CD4-positive, alpha-beta T cell (primary cell): ENCODE results near the gene VWF. TPM values are rescaled to one million over a fixed set of nuclear protein-coding genes. Genes with fewer than 3 reads are reported as not detected.

ENCODE experiments used
- ATAC-seq: fragments of 200-7000 bp; cut with Tn5 transposase; one replicate; pipeline ENCODE4 v1.10.0; 2022; ENCODE audit warnings: mild to moderate bottlenecking; ENCODE audit not compliant: poor library complexity
- CTCF ChIA-PET: fragments of 350-600 bp; sonication (Branson Sonifier 250); formaldehyde crosslinking; loops from one replicate; lab custom pipeline; 2021; ENCODE audit warnings: antibody characterized with exemption, inconsistent platforms; lab: Charles Lee
- POLR2A ChIA-PET: fragments of 350-600 bp; sonication (Branson Sonifier 250); formaldehyde crosslinking; loops from one replicate; lab custom pipeline; 2021; ENCODE audit warnings: antibody characterized with exemption, inconsistent platforms; lab: Charles Lee
- DNase-seq, 14 experiments: peaks; one replicate each; pipeline ENCODE4 v3.0.0-alpha.2; 2013 to 2020; ENCODE audit warnings: mixed read lengths in 2 of 14
- H3K27ac ChIP-seq, 2 donors: one replicate each; pipeline versions ENCODE4 v1.5.1 to v1.7.0; 2013; ENCODE audit warnings: low read length in 2 of 2, low read depth in 1 of 2, mild to moderate bottlenecking in 1 of 2
- H3K27me3 ChIP-seq, 2 experiments: 1 replicate in 1 of 2; 2 replicates in 1 of 2; pipeline versions ENCODE4 v1.6.1 to v1.7.0; 2013; ENCODE audit warnings: low read length in 2 of 2, control low read depth in 1 of 2, mild to moderate bottlenecking in 1 of 2, moderate library complexity in 1 of 2; ENCODE audit not compliant: insufficient read depth in 2 of 2, control insufficient read depth in 1 of 2
- H3K36me3 ChIP-seq: one replicate; pipeline ENCODE4 v1.6.1; 2013; ENCODE audit warnings: low read length, control low read depth; ENCODE audit not compliant: insufficient read depth
- H3K4me1 ChIP-seq: one replicate; pipeline ENCODE4 v1.6.1; 2013; ENCODE audit warnings: low read length, control low read depth; ENCODE audit not compliant: insufficient read depth
- H3K4me3 ChIP-seq: one replicate; pipeline ENCODE4 v1.5.1; 2013; ENCODE audit warnings: mild to moderate bottlenecking, low read length, moderate library complexity
- H3K9me3 ChIP-seq, 2 experiments: 1 replicate in 1 of 2; 2 replicates in 1 of 2; pipeline versions ENCODE4 v1.6.1 to v1.7.0; 2013; ENCODE audit warnings: low read length in 2 of 2, mild to moderate bottlenecking in 2 of 2, control low read depth in 1 of 2, moderate library complexity in 1 of 2; ENCODE audit not compliant: control insufficient read depth in 1 of 2, insufficient read depth in 1 of 2
- H3K27ac Mint-ChIP-seq: one replicate; pipeline ENCODE4 v1.8.0; 2020; ENCODE audit warnings: mixed read lengths
- H3K27me3 Mint-ChIP-seq: one replicate; pipeline ENCODE4 v1.8.0; 2021; ENCODE audit warnings: mixed read lengths
- H3K36me3 Mint-ChIP-seq: one replicate; pipeline ENCODE4 v1.8.0; 2021; ENCODE audit warnings: low read depth, mixed read lengths
- H3K4me1 Mint-ChIP-seq: one replicate; pipeline ENCODE4 v1.8.0; 2021; ENCODE audit warnings: low read depth, mixed read lengths
- H3K4me3 Mint-ChIP-seq: one replicate; pipeline ENCODE4 v1.8.0; 2020; ENCODE audit warnings: mild to moderate bottlenecking, mixed read lengths
- H3K9me3 Mint-ChIP-seq: one replicate; pipeline ENCODE4 v1.8.0; 2020; ENCODE audit warnings: mixed read lengths
- intact Hi-C, 2 experiments: fragments of 100-400 bp; cut with DNase I in 1 of 2; cut with micrococcal nuclease in 1 of 2; formaldehyde crosslinking; loops; one replicate each; pipeline versions ENCODE4 v1.15.1 to v1.9.0; 2023 to 2025; cut with DNase I, micrococcal nuclease
- total RNA-seq, 174 experiments: library from RNA in 2 of 174; stranded (reverse) in 2 of 174; gene quantifications; one replicate each; pipeline ENCODE4 v1.2.3 and lab custom pipeline; 2021 to 2026
- TF ChIP-seq, protein P1 (sequence below): fragments of 200-600 bp; IDR thresholded peaks from one replicate; pipeline ENCODE4 v1.8.0; 2022; ENCODE audit warnings: antibody characterized with exemption, mild to moderate bottlenecking

VWF gene
- total RNA-seq, 2 experiments from 2014 or later: 0.20 TPM; not detected in 1

DNA sequence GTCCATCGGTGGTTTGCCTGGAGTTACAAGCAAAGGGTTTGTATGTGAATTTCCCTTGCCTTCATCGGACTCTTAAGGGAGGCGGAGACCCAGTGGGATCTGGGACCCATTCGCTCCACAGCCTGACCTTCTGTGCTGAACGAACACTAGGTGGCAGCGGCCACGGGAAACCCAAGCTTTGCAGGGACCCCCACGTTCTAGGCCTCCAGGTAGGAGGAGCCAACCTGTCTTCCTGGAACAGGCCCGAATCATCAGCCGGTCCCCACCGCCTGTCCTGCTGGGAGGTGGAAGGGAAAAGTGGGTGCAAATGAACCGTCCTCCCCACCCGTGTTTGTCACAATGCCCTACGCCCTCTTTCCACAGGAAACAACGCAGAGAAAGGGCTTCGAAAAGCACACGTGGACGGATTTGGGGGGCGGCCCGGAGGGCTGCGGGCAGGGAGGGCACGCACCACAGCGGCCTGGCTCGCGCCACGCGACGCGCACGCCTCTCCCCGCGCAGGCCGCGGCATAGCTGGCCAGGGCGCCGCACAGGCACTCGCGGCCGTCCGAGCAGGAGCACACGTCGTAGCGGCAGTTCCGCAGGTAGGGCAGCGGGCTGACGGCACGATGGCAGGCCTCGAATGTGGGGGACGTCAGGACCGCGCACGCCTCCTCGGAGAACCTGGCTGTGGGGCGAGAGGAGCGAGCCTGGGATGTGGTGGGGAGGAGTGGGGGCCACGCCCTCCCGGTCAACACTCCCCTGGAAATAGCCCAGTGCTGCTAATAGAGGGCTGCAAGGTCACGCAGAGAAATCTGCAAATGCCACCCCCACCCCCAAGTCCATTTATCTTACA, 67.8 kb downstream of the VWF start:
- Histone ChIP-seq H3K4me1 (peaks cover 5% of the 10 kb centered on the region), H3K27ac (no peak overlapping the region), H3K9me3 (peaks cover 0 to 4% of the 10 kb centered on the region in 2 experiments), H3K4me3 (peak overlapping the region; percentile 20), H3K36me3 (no peaks in the 10 kb centered on the region), H3K27me3 (peaks cover 0 to 8% of the 10 kb centered on the region in 2 experiments)
- H3K36me3 Mint-ChIP-seq: no peaks in the 10 kb centered on the region
- ChIA-PET POLR2A (interaction anchor here (0.9 kb wide), 1 partner anchor 228 kb away, joined by 4 read pairs; no protein-coding TSS in a partner anchor), CTCF (interaction anchor here (0.7 to 1.4 kb wide), 2 partner anchors 222 to 274 kb away, joined by 3 to 5 read pairs; no protein-coding TSS in a partner anchor)
- ATAC-seq: peak; percentile 62
- intact Hi-C loops: no loop called here
- no peaks in the 10 kb centered on the region for H3K4me1 Mint-ChIP-seq
- DNase-seq: peak in 8 of 14 experiments; percentile 9 to 45 (median 28)
- H3K9me3 Mint-ChIP-seq: no peaks in the 10 kb centered on the region
- H3K27ac Mint-ChIP-seq: no peak overlapping the region
- TF ChIP-seq, protein P1, sequence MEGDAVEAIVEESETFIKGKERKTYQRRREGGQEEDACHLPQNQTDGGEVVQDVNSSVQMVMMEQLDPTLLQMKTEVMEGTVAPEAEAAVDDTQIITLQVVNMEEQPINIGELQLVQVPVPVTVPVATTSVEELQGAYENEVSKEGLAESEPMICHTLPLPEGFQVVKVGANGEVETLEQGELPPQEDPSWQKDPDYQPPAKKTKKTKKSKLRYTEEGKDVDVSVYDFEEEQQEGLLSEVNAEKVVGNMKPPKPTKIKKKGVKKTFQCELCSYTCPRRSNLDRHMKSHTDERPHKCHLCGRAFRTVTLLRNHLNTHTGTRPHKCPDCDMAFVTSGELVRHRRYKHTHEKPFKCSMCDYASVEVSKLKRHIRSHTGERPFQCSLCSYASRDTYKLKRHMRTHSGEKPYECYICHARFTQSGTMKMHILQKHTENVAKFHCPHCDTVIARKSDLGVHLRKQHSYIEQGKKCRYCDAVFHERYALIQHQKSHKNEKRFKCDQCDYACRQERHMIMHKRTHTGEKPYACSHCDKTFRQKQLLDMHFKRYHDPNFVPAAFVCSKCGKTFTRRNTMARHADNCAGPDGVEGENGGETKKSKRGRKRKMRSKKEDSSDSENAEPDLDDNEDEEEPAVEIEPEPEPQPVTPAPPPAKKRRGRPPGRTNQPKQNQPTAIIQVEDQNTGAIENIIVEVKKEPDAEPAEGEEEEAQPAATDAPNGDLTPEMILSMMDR: peak; percentile 43
- H3K27me3 Mint-ChIP-seq: peaks cover 16% of the 10 kb centered on the region
- peak overlapping the region; percentile 62 for H3K4me3 Mint-ChIP-seq

DNA sequence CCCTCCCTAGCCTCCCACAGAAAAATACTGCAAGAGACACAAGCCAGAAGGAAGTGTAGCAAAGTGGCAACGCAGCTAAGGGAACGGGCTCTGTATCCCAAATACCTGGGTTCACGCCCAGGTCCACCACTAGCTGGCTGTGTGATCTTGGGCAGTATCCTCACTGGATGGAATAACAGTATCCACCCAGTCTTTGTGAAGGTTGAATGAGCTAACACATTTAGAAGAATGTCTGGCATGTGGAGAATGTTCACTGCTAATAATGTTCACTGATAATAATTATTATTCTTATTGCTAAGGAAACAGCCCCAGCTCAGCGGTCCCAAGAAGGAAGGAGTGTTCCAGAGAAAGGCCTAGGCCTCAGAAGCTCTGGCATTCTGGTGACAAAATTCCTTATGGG, 70.9 kb downstream of the VWF start:
- H3K4me3 ChIP-seq: no peak overlapping the region
- no peak overlapping the region for H3K27ac ChIP-seq
- H3K36me3 ChIP-seq: no peaks in the 10 kb centered on the region
- DNase-seq (no peak), ATAC-seq (no peak)
- Mint-ChIP-seq H3K4me3 (no peak overlapping the region), H3K27me3 (peaks cover 13% of the 10 kb centered on the region), H3K36me3 (no peaks in the 10 kb centered on the region), H3K9me3 (no peaks in the 10 kb centered on the region), H3K27ac (no peak overlapping the region), H3K4me1 (no peaks in the 10 kb centered on the region)
- peaks cover 5% of the 10 kb centered on the region for H3K4me1 ChIP-seq
- ChIA-PET POLR2A (no interaction called here), CTCF (no interaction called here)
- intact Hi-C loops: no loop called here
- H3K9me3 ChIP-seq: peaks cover 0 to 4% of the 10 kb centered on the region in 2 experiments
- peaks cover 0 to 6% of the 10 kb centered on the region in 2 experiments for H3K27me3 ChIP-seq
- TF ChIP-seq, protein P1: no peak

DNA sequence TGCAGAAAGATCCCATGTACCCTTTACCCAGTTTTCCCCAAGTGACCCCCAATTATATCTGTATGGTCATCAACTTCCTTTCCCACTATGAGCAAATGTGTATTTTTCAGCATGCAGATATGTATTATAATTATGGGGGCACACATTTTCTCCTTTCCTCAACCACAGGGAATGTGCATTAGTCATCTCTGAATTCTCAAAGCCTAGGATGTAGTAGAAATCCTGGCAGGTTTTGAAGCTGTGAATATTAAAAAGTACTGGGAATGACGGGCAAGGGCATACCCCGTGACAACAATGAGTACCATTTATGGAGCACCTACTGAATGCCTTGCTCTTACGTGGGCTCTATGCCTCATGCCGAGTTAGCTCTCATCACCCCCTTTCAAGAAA, 71.5 kb downstream of the VWF start:
- H3K27ac ChIP-seq: no peak overlapping the region
- H3K4me3 ChIP-seq: no peak overlapping the region
- H3K36me3 ChIP-seq: no peaks in the 10 kb centered on the region
- peaks cover 9% of the 10 kb centered on the region for H3K27me3 Mint-ChIP-seq
- no peaks in the 10 kb centered on the region for H3K4me1 Mint-ChIP-seq
- peaks cover 5% of the 10 kb centered on the region for H3K4me1 ChIP-seq
- TF ChIP-seq, protein P1: no peak
- no peaks in the 10 kb centered on the region for H3K9me3 Mint-ChIP-seq
- H3K36me3 Mint-ChIP-seq: no peaks in the 10 kb centered on the region
- ChIA-PET CTCF (no interaction called here), POLR2A (no interaction called here)
- peaks cover 0 to 4% of the 10 kb centered on the region in 2 experiments for H3K9me3 ChIP-seq
- DNase-seq (no peak), ATAC-seq (no peak)
- no peak overlapping the region for H3K27ac Mint-ChIP-seq
- H3K27me3 ChIP-seq: peaks cover 0 to 3% of the 10 kb centered on the region in 2 experiments
- no peak overlapping the region for H3K4me3 Mint-ChIP-seq
- intact Hi-C loops: no loop called here
